NCI-H2227 (cell line): ENCODE data around the gene NOP14.
"Not testable (repeated sequence)": the region's sequence is repeated elsewhere in the genome, so short reads cannot be mapped to it uniquely, and the experiment has no call there.

Source experiments
- DNase-seq: peaks from one replicate; lab custom pipeline; 2025; ENCODE audit not compliant: unreplicated experiment; lab: John Stamatoyannopoulos, UW

NOP14 gene

DNA sequence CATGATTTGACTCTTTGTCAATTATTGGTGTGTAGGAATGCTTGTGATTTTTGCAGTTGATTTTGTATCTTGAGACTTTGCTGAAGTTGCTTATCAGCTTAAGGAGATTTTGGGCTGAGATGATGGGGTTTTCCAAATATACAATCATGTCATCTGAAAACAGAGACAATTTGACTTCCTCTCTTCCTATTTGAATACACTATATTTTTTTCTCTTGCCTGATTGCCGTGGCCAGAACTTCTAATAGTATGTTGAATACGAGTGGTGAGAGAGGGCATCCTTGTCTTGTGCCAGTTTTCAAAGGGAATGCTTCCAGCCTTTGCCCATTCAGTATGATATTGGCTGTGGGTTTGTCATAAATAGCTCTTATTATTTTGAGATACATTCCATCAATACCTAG is 44.9 kb downstream of the NOP14 start:
- DNase-seq = not testable (repeated sequence)

DNA sequence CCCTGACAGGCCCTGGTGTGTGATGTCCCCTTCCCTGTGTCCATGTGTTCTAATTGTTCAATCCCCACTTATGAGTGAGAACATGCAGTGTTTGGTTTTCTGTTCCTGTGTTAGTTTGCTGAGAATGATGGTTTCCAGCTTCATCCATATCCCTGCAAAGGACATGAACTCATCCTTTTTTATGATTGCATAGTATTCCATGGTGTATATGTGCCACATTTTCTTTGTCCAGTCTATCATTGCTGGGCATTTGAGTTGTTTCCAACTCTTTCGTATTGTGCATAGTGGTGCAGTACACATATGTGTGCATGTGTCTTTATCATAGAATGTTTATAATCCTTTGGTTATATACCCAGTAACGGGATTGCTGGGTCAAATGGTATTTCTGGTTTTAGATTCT is 46.5 kb downstream of the NOP14 start:
- not testable (repeated sequence) for DNase-seq

DNA sequence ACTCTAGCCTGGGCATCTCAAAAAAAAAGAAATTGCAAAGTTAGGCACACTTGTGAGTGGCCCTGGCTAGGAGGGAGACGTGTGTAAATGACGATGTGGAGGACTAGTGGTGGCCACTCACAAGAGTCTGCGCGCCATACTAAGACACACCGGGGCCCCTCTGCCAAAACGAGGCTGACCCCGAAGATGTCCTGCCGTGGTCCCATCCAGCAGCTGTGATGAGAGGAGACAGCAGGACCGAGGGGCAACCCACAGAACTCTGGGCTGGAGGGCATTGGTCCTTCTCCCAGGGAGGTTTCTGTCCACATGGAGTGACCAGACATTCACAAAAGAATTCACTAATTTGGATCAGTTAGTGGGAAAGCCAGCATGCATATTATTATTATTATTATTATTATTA is 47.4 kb downstream of the NOP14 start:
- DNase-seq = no peak

DNA sequence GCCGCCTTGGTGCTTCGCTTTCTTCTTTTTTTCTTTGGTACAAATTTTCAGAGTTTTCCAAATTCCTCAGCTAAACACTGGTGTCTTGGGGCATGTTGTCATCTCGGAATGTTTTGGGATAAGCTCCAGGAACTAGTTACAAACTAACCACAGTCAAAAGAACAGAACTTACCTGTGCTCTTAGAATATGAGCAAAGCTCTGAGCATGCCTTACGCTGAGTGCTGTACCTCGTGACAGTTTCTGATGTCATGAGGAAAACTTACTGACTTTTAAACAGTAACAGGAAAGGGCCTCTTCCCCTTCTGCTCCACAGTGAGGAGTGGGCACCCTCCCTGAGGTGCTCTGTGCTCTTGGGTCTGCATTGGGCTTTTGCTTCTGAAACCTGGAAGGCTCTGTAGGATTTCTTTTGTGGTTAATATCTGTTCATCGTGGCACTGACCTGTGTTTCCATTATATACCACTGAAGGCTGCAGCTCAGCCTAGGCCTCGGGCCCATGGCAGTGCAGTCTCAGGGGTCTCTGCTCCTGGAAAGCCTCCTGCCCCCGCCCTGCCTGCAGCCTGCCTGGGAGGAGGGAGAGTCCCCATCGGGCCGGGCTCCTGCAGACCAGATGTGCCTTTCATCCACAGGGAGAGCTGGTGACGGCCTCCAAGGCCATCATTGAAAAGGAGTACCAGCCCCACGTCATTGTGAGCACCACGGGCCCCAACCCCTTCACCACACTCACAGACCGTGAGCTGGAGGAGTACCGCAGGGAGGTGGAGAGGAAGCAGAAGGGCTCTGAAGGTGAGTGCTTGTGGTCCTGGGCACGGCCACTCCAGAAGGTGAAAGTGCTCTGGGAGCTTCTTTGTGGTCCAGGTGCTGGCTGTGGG is 48.7 kb downstream of the NOP14 start:
- DNase-seq = no peak

DNA sequence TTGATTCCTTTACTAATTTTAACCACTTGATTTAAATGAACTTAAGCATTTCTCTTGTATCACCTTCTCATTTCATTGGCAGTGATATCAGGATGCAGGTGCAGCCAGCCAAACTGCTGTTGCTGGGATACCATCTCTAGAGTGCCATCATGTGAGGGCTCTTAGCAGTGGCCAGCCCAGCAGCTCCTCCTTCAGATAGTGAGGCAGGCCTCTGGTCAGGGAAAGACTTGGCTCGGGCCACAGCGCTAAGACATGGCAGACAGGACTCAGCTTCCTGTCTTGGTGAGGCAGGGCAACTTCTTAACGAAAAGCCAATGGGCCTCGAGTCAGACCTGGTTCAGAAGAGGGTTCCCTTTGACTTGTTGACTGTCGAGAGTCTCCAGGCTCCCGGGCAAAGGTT is 50.0 kb downstream of the NOP14 start:
- no peak for DNase-seq

DNA sequence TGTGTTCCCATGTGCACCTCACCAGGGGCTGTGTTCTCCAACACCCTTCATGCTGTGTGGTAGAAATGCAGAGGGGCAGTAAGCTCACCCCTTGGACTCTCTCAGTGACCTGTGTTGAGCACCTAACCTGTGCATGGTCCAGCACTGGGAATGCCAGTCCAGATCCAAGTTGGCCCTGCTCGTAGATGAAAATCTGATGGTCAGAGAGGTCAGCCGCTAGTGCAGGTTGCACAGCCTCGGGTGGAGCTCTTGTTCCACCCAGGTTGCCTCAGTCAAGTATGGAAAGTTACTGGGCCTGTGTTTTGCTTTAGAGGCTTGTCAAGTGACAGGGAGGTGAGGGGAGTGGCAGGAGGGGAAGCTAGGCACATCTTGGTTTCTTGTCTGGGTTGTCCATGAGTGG is 51.3 kb downstream of the NOP14 start:
- DNase-seq = no peak

DNA sequence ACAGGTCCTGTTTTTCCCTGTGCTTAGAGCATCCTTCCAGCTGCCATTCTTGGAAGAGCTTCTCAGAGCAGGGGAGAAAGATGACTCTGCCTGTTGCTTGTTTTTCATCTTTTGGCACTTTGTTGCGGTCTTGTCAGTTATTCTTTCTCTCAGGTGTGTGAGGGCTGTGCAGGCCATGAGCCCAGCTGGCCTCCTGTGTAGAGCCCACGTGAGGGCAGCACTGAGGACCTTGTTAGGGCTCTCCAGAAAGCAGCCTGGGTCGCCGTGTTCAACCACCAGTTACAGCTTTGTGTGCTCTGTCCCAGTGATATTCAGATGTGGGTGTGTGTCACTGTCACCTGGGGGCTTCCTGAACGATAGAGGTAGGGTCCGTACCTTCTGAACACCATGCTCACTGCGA is 52.8 kb downstream of the NOP14 start:
- DNase-seq = no peak

DNA sequence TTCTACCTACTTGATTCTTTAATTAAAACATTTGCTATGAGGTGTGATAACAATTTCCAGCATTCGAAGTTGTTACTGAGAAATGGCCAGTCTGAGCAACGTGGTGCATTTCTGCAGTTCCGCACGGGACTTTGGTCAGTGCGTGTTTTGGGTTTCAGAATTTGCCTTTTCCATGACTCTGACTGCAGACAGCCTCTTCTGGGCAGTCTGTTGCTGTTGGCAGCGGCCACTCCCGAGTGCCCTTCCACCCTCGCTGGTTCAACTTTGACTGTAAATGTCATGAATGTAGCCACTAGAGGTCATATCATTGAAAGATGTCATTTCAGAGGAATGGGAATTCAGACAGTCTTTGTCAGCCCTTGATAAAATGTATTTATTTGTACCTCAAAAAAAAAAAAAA is 53.6 kb downstream of the NOP14 start:
- DNase-seq = no peak

DNA sequence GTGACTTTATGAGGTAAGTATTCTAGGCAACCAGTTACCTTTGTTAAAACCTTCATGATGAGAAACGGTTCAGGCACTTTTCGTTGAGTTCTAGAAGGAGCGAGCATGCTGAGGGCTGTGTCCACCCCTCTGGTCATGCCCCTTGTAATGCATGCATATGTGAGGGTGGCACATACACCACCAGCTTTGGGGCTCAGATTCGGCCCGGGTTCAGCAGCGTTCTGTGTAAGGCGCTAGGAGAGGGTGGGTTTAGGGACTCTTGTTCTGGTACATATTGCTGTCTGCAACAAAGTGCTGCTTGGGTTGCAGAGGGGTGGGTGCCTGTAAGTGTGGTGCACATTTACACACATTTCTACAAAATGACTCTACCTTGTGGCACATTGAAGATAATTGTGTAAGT is 54.5 kb downstream of the NOP14 start:
- DNase-seq = no peak

DNA sequence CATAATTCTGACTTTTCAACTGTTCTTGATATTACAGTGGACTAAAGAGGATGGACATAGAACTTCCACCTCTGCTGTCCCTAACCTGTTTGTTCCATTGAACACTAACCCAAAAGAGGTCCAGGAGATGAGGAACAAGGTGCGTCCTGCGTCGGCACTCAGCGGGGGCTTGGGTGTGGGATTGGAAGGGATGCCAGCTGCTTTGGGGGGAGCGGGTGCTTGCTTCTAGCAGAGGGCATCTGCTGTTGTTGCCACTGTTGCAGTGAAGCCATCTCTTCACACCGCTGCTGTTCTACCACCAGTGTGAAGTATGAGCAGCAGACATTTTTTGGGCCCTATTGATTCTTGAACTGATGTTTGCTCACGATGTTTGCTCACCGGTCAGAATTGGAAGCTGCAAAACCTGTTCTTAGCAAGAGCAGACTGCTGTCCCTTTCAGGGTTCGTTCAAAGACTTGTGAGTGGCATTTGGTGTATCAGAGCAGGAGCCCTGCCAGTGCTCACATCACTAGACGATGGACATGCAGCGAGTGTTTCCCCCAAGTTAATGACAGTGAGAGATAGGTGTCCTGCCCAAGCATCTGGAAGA is 55.4 kb downstream of the NOP14 start:
- DNase-seq = no peak

DNA sequence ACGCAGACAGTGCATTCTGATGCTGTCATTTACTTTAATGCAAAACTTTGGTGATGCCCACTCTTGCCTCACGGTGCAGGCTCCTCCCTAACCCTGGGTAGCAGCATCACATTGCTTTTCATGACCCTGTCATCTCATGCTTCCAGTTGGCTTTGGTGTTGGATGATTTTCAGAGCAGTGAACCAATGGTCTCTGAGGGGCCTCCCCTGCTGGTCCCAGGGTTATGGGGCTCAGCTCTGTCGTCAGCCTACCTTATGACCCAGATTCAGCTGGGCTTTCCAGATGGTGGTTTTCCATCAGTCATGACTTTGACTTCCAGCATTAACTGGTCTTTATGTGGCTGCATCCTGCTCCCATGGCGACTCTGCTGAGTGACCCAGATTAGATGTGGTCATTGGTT is 56.0 kb downstream of the NOP14 start:
- no peak for DNase-seq

DNA sequence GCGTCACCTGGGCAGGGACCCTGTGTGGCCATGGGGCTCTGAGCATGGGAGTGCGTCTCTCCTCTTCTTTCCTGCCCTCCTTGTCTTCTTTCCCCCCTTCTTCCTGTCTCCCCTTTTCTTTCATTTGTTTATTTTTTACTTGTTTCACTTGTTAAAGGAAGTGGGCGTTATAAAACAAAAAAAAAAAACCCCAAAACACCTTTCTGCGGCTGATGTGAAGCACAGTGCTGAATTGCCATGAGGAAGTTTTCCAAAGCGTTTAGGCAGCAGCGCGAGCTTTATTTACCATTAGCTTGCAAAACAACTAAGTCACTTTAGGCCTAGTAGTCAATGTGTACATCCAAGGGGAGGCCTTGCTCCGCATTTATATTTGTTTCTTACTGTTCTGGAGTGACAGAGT is 57.0 kb downstream of the NOP14 start:
- DNase-seq = no peak

DNA sequence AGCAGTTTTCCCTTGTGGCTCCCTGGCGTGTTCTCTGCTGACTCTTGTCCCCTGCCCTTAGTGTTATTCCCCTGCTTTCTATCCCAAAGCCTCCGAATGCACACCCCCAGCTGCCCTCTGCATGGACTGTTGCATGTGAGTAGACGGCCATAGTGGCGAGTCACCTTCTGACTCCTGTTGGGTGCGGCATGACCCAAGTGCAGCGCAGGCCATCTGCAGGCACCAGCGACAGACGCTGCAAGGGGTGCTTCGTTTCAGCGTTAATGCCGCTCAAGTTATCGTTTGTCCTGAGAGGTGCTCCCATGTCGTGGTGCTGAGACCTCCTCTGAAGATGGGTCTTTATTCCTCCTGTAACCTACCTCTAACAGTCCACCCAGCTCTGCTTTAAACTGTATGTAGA is 57.7 kb downstream of the NOP14 start:
- no peak for DNase-seq

DNA sequence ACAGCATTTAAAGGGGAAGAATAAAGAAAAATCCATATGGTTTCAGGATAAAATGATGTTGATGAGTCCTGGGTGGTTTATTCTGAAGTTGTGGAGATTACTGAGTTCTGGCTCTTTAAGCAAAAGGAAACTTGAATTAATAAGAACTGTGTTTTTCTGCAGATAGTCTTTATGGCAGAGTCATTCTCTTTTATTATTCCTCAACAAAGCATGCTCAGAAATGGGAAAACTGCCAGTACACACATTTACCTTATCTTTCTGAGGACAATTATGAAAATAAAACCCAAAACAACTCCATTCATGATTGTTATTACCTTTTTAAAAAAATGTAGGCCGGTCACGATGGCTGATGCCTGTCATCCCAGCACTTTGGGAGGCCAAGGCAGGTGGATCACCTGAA is 61.1 kb downstream of the NOP14 start:
- DNase-seq = no peak

DNA sequence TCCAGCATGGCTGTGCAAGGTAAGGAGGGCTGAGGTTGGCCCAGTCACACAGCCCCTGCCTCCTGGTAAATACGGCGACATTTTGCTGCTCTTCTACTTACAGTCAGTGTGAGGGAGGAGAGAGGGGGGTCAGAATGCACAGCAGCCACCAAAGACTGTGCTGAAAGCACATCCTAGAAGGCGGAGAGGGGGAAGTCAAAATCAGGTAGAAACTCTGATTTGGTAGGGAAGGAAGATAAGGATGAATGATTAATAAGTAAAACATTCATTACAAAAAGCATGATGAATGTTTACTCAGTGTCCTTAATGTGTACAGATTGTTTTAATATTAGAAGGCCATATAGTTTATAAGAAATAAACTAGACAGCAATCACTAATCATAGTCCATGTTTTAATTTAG is 62.0 kb downstream of the NOP14 start:
- no peak for DNase-seq

DNA sequence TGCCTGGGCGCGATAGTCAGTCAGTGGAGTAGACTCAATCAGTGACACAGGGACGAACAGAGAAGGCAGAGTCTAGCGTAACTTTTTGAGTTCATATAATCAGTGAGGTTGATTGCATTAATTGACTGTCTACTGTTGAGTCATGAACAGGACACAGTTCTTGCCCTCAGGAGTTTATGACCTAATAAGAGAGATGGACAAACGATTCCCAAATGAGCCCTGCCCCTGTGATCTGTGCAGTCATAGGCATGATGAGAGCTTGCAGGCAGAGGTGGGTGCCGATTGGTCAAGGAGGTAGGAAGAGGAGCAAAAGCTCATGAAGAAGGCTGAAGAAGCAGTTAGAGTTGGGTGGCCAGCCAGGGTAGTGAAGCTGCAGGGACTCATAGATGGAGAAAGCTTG is 62.5 kb downstream of the NOP14 start:
- no peak for DNase-seq

DNA sequence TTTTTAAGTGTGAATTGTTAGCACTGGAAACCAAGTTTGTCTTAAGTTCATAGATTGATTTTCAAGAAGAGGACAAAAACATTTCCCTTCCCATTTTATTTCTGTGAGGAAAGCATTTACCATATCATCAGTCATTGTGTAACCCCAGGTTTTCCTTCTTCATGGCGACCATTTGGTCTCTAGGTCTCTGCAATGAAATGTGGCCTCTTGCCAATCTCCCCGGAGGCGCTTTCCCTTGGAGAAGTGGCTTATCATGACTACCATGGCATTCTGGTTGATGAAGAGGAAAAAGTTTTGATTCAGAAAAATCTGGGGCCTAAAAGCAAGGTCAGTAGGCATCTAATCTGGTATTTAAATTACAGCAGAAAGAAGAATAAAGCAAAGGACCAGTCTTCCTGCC is 65.2 kb downstream of the NOP14 start:
- no peak for DNase-seq

DNA sequence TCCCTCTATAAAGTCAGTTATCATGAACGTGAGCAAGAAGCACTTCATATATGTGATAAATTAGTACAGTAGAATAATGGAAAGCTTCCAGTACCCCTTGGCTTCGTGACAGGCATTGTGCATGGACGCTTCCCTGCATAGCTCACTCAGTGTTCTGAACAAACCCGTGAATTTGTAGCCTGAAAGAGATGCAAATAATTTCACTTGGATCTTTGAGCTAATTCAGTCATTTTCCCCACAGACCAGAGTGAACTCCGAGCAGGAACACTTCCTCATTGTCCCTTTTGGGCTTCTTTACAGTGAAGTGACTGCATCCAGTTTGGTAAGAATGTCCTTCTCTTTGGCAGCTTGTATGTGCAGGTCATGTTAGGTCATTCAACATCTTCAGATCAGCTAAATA is 69.4 kb downstream of the NOP14 start:
- DNase-seq = no peak

DNA sequence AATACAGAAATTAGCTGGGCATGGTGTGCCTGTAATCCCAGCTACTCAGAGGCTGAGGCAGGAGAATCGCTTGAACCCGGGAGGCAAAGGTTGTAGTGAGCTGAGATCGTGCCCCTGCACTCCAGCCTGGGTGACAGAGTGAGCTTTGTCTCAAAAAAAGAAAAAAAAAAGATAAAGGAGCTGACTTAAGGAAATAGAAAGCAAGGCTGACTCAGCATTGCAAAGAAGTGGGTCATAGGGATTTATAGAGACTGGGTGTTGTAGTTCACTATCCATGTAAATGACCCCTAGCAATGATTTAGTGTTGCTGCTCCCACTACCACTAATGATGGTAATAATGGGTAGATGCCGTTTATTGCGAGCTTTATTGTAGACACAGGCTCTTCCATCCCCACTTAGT is 71.9 kb downstream of the NOP14 start:
- no peak for DNase-seq

DNA sequence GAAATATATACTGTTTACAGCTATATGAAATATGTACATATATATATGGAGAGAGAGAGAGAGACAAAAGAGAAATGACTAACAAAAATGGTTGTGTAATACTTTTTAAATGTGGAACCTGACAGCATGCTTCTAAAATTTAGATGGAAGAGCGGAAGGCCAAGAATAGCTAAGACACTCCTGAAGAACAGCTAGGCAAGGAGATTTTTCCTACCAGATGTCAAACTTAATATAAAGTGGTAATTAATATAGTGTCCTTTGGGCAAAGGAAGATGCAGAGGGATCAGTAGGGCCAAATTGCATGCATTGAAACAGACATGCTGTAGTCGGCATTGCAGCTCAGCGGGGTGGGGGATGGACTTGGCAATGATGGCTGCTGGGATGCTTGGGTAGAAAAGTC is 74.3 kb downstream of the NOP14 start:
- DNase-seq = no peak
